ENCODE measurements around the gene SLC16A12. TPM values are rescaled to one million over a fixed set of nuclear protein-coding genes. Genes with fewer than 3 reads are reported as not detected.

The SLC16A12 gene
- total and polyA plus RNA-seq, 10 donors = 0.02 to 0.19 (median 0.12) TPM; not detected in 5

DNA sequence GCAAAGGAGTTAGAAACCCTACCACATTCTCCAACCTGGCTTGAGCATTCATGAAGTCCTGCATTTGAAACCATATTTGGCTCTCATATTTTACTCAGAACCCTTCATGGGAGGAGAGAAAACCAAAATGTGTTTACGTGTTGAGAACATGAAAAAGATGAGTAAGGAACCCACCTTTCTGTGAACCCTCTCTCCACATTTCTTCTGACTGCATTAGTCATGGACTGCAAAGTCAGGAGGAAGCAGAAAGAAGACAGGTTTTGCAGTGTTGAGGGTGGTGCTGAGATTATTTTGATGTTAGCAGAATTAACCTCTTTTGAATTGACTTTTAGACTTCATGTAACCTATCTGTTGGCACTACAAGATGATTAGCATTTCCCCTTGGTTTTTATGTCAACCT lies 152.6 kb downstream of the SLC16A12 start:
- Histone ChIP-seq H3K27ac (no peak overlapping the region), H3K4me1 (peaks cover 0 to 19% (median 15%) of the 10 kb centered on the region in 6 donors), H3K27me3 (replicated peaks in 1 of 7) (no peaks in the 10 kb centered on the region), H3K9me3 (no peaks in the 10 kb centered on the region), H3K4me3 (no peak overlapping the region), H3K36me3 (no peaks in the 10 kb centered on the region)
- 87 to 93% (median 91%) methylated on average over 1 of the region's 1 CpG for WGBS, 5 donors
- intact Hi-C loops (cut with DNase I; ENCODE audit: low total_unique reads) = no loop called here
- TF ChIP-seq, protein P1, sequence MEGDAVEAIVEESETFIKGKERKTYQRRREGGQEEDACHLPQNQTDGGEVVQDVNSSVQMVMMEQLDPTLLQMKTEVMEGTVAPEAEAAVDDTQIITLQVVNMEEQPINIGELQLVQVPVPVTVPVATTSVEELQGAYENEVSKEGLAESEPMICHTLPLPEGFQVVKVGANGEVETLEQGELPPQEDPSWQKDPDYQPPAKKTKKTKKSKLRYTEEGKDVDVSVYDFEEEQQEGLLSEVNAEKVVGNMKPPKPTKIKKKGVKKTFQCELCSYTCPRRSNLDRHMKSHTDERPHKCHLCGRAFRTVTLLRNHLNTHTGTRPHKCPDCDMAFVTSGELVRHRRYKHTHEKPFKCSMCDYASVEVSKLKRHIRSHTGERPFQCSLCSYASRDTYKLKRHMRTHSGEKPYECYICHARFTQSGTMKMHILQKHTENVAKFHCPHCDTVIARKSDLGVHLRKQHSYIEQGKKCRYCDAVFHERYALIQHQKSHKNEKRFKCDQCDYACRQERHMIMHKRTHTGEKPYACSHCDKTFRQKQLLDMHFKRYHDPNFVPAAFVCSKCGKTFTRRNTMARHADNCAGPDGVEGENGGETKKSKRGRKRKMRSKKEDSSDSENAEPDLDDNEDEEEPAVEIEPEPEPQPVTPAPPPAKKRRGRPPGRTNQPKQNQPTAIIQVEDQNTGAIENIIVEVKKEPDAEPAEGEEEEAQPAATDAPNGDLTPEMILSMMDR (IDR thresholded peaks at IDR 0.05 in 8 of 11, conservative IDR thresholded peaks at IDR 0.05 in 3 of 11) = no peak
- TF ChIP-seq POLR2AphosphoS5 (IDR thresholded peaks at IDR 0.05) (no peak), POLR2A (IDR thresholded peaks at IDR 0.05) (no peak)
- no peak for DNase-seq

Other genes with a start within 250 kb of the SLC16A12 start
- gene IFIT2, start 233.5 kb downstream of the SLC16A12 start, total RNA-seq = 10 to 100 TPM; 12.8 to 22.2 (median 18.2) TPM
- gene IFIT2, start 233.5 kb downstream of the SLC16A12 start, polyA plus RNA-seq = 10 to 100 TPM in 1 of 3 donors, 1 to 10 TPM in 2; 6.1 to 11.4 (median 7.0) TPM
- gene IFIT3, start 207.6 kb downstream of the SLC16A12 start, total RNA-seq = 10 to 100 TPM; 19.1 to 44.5 (median 24.7) TPM
- gene IFIT3, start 207.6 kb downstream of the SLC16A12 start, polyA plus RNA-seq = 10 to 100 TPM in 2 of 3 donors, 1 to 10 TPM in 1; 7.7 to 29.9 (median 10.4) TPM
- gene IFIT1B, start 157.5 kb downstream of the SLC16A12 start, total RNA-seq = 10 to 100 TPM in 1 of 7 donors, 1 to 10 TPM in 3, under 1 TPM in 1, not detected in 2; 0.49 to 36.9 (median 2.9) TPM
- under 1 TPM in 1 of 3 donors, not detected in 2; 0.04 TPM for gene IFIT1B, start 157.5 kb downstream of the SLC16A12 start, polyA plus RNA-seq
- gene IFIT1, start 143.0 kb downstream of the SLC16A12 start, total RNA-seq = 10 to 100 TPM; 13.5 to 35.7 (median 24.2) TPM
- gene IFIT1, start 143.0 kb downstream of the SLC16A12 start, polyA plus RNA-seq = 10 to 100 TPM in 2 of 3 donors, 1 to 10 TPM in 1; 8.8 to 26.5 (median 10.8) TPM
- 10 to 100 TPM; 17.3 to 23.7 (median 20.4) TPM for gene IFIT5, start 121.0 kb downstream of the SLC16A12 start, total RNA-seq
- 10 to 100 TPM in 2 of 3 donors, 1 to 10 TPM in 1; 9.3 to 13.6 (median 11.4) TPM for gene IFIT5, start 121.0 kb downstream of the SLC16A12 start, polyA plus RNA-seq
- gene PANK1, start 109.6 kb upstream of the SLC16A12 start, total RNA-seq = 1 to 10 TPM; 1.6 to 6.2 (median 1.9) TPM
- gene PANK1, start 109.6 kb upstream of the SLC16A12 start, polyA plus RNA-seq = 1 to 10 TPM in 1 of 3 donors, under 1 TPM in 2; 0.37 to 1.2 (median 0.96) TPM
- 10 to 100 TPM in 4 of 7 donors, 1 to 10 TPM in 3; 7.1 to 14.6 (median 12.1) TPM for gene KIF20B, start 166.0 kb upstream of the SLC16A12 start, total RNA-seq
- 1 to 10 TPM; 2.4 to 3.2 (median 2.6) TPM for gene KIF20B, start 166.0 kb upstream of the SLC16A12 start, polyA plus RNA-seq

Measured in spleen (tissue), 11 donors.